HepG2 (cell line): Measurements from ENCODE around the gene SIMC1.
"Not testable (repeated sequence)": the region's sequence is repeated elsewhere in the genome, so short reads cannot be mapped to it uniquely, and the experiment has no call there.

Source experiments
- CTCF ChIP-seq: sonication (generic); formaldehyde crosslinking; IDR thresholded peaks from 2 replicates; pipeline ENCODE4 v1.5.0; 2020; ENCODE audit warnings: mild to moderate bottlenecking, missing genetic modification reagents, moderate library complexity
- FOXK2 ChIP-seq: fragments of 450-650 bp; IDR thresholded peaks from 2 replicates; pipeline ENCODE4 v1.6.1; 2016
- HCFC1 ChIP-seq: fragments of 150-350 bp; IDR thresholded peaks from 2 replicates; pipeline ENCODE4 v1.6.1; 2014; ENCODE audit warnings: low read depth, low read length
- HOXA9 ChIP-seq: sonication (generic); formaldehyde crosslinking; IDR thresholded peaks from 2 replicates; pipeline ENCODE4 v1.8.1; 2022; ENCODE audit warnings: missing genetic modification reagents, mild to moderate bottlenecking, moderate library complexity, borderline replicate concordance
- IKZF1 ChIP-seq: fragments of 450-650 bp; IDR thresholded peaks from 2 replicates; pipeline ENCODE4 v1.7.1; 2016
- PITX1 ChIP-seq: sonication (generic); formaldehyde crosslinking; IDR thresholded peaks from 2 replicates; pipeline ENCODE4 v1.5.1; 2020; ENCODE audit warnings: mild to moderate bottlenecking, missing genetic modification reagents
- POLR2A ChIP-seq, 2 experiments: IDR thresholded peaks; 2 replicates each; pipeline ENCODE4 v1.6.1; 2011; ENCODE audit warnings: low read depth in 2 of 2, low read length in 2 of 2, mild to moderate bottlenecking in 1 of 2, moderate library complexity in 1 of 2; ENCODE audit not compliant: insufficient read depth in 1 of 2
- POLR2AphosphoS5 ChIP-seq: IDR thresholded peaks from 2 replicates; pipeline ENCODE4 v1.6.1; 2012; ENCODE audit warnings: low read depth, low read length
- PPARG ChIP-seq: conservative IDR thresholded peaks from 2 replicates; pipeline ENCODE4 v1.6.1; 2016; ENCODE audit warnings: missing biosample characterization, missing genetic modification reagents
- RFX5 ChIP-seq: IDR thresholded peaks from 2 replicates; pipeline ENCODE4 v1.6.1; 2011; ENCODE audit warnings: low read depth, low read length, improper control_type of control experiment
- ZNF225 ChIP-seq: sonication (generic); formaldehyde crosslinking; IDR thresholded peaks from 2 replicates; pipeline ENCODE4 v1.4.0; 2020; ENCODE audit warnings: mild to moderate bottlenecking, missing genetic modification reagents
- ZNF44 ChIP-seq: sonication (generic); formaldehyde crosslinking; IDR thresholded peaks from 2 replicates; pipeline ENCODE4 v1.5.1; 2020; ENCODE audit warnings: mild to moderate bottlenecking, missing genetic modification reagents
- ZNF790 ChIP-seq: sonication (generic); formaldehyde crosslinking; IDR thresholded peaks from 2 replicates; pipeline ENCODE4 v1.8.0; 2022; ENCODE audit warnings: missing genetic modification reagents, mild to moderate bottlenecking, borderline replicate concordance
- ZSCAN5A ChIP-seq: sonication (generic); formaldehyde crosslinking; IDR thresholded peaks from 2 replicates; pipeline ENCODE4 v1.8.0; 2022; ENCODE audit warnings: mild to moderate bottlenecking, missing genetic modification reagents, borderline replicate concordance

GRCh38 chr5:176228358-176228757 lies 9.9 kb upstream of the SIMC1 start:
- not testable (repeated sequence) for TF ChIP-seq IKZF1; ZSCAN5A; CTCF (CRISPR knock-in tag); HOXA9; PITX1; PPARG; RFX5; ZNF790 (CRISPR knock-in tag); POLR2AphosphoS5; POLR2A (IDR thresholded peaks at IDR 0.05; ENCODE audit: insufficient read depth in 1 of 2, low read depth in 2 of 2, low read length in 2 of 2); ZNF225 (CRISPR knock-in tag); ZNF44 (CRISPR knock-in tag); FOXK2; HCFC1
